B cell (primary cell): ENCODE measurements around the gene PRKCB. TPM values are rescaled to one million over a fixed set of nuclear protein-coding genes. Genes with fewer than 3 reads are reported as not detected.
A peak's percentile ranks its signal among the peaks of the same experiment; 100 is the strongest.

Source experiments
- ATAC-seq: fragments of 200-7000 bp; cut with Tn5 transposase; one replicate; pipeline ENCODE4 v1.10.0; 2021; ENCODE audit warnings: low read depth, mild to moderate bottlenecking, moderate number of reproducible peaks, moderate library complexity
- CTCF ChIA-PET: fragments of 350-600 bp; sonication (Branson Sonifier 250); formaldehyde crosslinking; loops from one replicate; lab custom pipeline; 2021; ENCODE audit warnings: antibody characterized with exemption, inconsistent platforms; lab: Charles Lee
- POLR2A ChIA-PET: fragments of 350-600 bp; sonication (Branson Sonifier 250); formaldehyde crosslinking; loops from one replicate; lab custom pipeline; 2021; ENCODE audit warnings: antibody characterized with exemption; lab: Charles Lee
- DNase-seq: peaks from one replicate; pipeline ENCODE4 v3.0.0; 2013
- H2AFZ ChIP-seq: 2 replicates; pipeline ENCODE4 v1.6.1; 2012; ENCODE audit warnings: mild to moderate bottlenecking, low read depth, low read length; ENCODE audit not compliant: insufficient read depth, poor library complexity, severe bottlenecking
- H3K27ac ChIP-seq, 2 donors: 1 replicate in 1 of 2; 2 replicates in 1 of 2; pipeline ENCODE4 v1.5.1; 2012 to 2013; ENCODE audit warnings: low read length in 2 of 2, mild to moderate bottlenecking in 2 of 2, moderate library complexity in 1 of 2
- H3K27me3 ChIP-seq, 4 experiments: fragments of 200-600 bp in 1 of 4; sonication (generic) in 1 of 4; replicated peaks in 1 of 4; 1 replicate in 2 of 4; 2 replicates in 2 of 4; pipeline versions ENCODE4 v1.6.1 to v1.7.0; 2013 to 2016; ENCODE audit warnings: low read length in 3 of 4, mild to moderate bottlenecking in 2 of 4, mixed read lengths in 1 of 4, moderate library complexity in 1 of 4; ENCODE audit not compliant: insufficient read depth in 4 of 4, control insufficient read depth in 3 of 4; ENCODE audit errors: control extremely low read depth in 1 of 4
- H3K36me3 ChIP-seq, 2 experiments: replicated peaks in 1 of 2; 1 replicate in 1 of 2; 2 replicates in 1 of 2; pipeline versions ENCODE4 v1.6.1 to v1.7.1; 2013; ENCODE audit warnings: low read length in 1 of 2; ENCODE audit not compliant: insufficient read depth in 2 of 2, control insufficient read depth in 1 of 2; ENCODE audit errors: control extremely low read depth in 1 of 2, extremely low read depth in 1 of 2
- H3K4me1 ChIP-seq, 2 donors: fragments of 200-600 bp in 1 of 2; sonication (generic) in 1 of 2; 1 replicate in 1 of 2; 2 replicates in 1 of 2; pipeline versions ENCODE4 v1.5.1 to v1.6.1; 2013 to 2017; ENCODE audit warnings: low read length in 2 of 2; ENCODE audit not compliant: control insufficient read depth in 2 of 2, insufficient read depth in 2 of 2
- H3K4me2 ChIP-seq: replicated peaks from 2 replicates; pipeline ENCODE3; 2012; ENCODE audit warnings: mild to moderate bottlenecking, low read depth, low read length; ENCODE audit not compliant: poor library complexity, severe bottlenecking
- H3K4me3 ChIP-seq, 5 experiments: fragments of 200-600 bp in 1 of 5; sonication (generic) in 1 of 5; 1 replicate in 3 of 5; 2 replicates in 2 of 5; pipeline versions ENCODE4 v1.5.1 to v1.7.0; 2011 to 2016; ENCODE audit warnings: low read length in 4 of 5, mild to moderate bottlenecking in 4 of 5, low read depth in 2 of 5, control low read depth in 1 of 5, moderate library complexity in 1 of 5; ENCODE audit not compliant: insufficient read depth in 1 of 5; ENCODE audit errors: control extremely low read depth in 1 of 5, extremely low read depth in 1 of 5
- H3K79me2 ChIP-seq: fragments of 200-600 bp; sonication (generic); one replicate; pipeline ENCODE4 v1.6.0; 2016; ENCODE audit warnings: low read length; ENCODE audit not compliant: control insufficient read depth, insufficient read depth
- H3K9ac ChIP-seq: fragments of 200-600 bp; sonication (generic); 2 replicates; pipeline ENCODE4 v1.6.1; 2017; ENCODE audit warnings: mild to moderate bottlenecking, low read length, moderate library complexity
- H3K9me3 ChIP-seq, 3 donors: one replicate each; pipeline versions ENCODE4 v1.6.1 to v1.7.1; 2013; ENCODE audit warnings: low read length in 2 of 3; ENCODE audit not compliant: control insufficient read depth in 2 of 3, insufficient read depth in 1 of 3; ENCODE audit errors: control extremely low read depth in 1 of 3
- H4K20me1 ChIP-seq: 2 replicates; pipeline ENCODE4 v1.6.0; 2012; ENCODE audit warnings: mild to moderate bottlenecking, low read length; ENCODE audit not compliant: insufficient read depth, control insufficient read depth, poor library complexity, severe bottlenecking
- H3K27ac Mint-ChIP-seq: one replicate; pipeline ENCODE4 v1.8.0; 2021; ENCODE audit warnings: mixed read lengths
- H3K27me3 Mint-ChIP-seq: one replicate; pipeline ENCODE4 v1.8.0; 2021; ENCODE audit warnings: mixed read lengths
- H3K4me1 Mint-ChIP-seq: one replicate; pipeline ENCODE4 v1.8.0; 2021; ENCODE audit warnings: mixed read lengths
- H3K4me3 Mint-ChIP-seq: one replicate; pipeline ENCODE4 v1.8.0; 2021; ENCODE audit warnings: mixed read lengths
- H3K9me3 Mint-ChIP-seq: one replicate; pipeline ENCODE4 v1.8.0; 2022; ENCODE audit warnings: mixed read lengths; ENCODE audit not compliant: insufficient read depth
- EZH2 ChIP-seq: IDR thresholded peaks from 2 replicates; pipeline ENCODE4 v1.6.1; 2012; ENCODE audit warnings: borderline replicate concordance, low read depth, mild to moderate bottlenecking, moderate library complexity, low read length; ENCODE audit not compliant: insufficient read depth, poor library complexity, severe bottlenecking
- WGBS: methylation state at CpG from one replicate; pipeline ENCODE4 v1.1.5; 2013; ENCODE audit warnings: missing lambda C conversion rate; ENCODE audit not compliant: insufficient coverage; 5-methylcytosine and 5-hydroxymethylcytosine counted together
- intact Hi-C: fragments of 100-400 bp; cut with micrococcal nuclease; formaldehyde crosslinking; loops from one replicate; pipeline ENCODE4 v1.10.0; 2022
- polyA plus RNA-seq: library from polyadenylated mRNA; depleted of rRNA; stranded (reverse); fragments of >200 nt; gene quantifications from 2 replicates; pipeline ENCODE4 v1.2.3, GENCODE V29; 2012
- total RNA-seq, 2 donors: library from RNA; stranded (reverse); fragments of 120-200 nt in 1 of 2; gene quantifications; 1 replicate in 1 of 2; 2 replicates in 1 of 2; pipeline versions ENCODE4 v1.2.3 to v1.2.4, GENCODE V29; 2013 to 2022
- TF ChIP-seq, protein P1 (sequence below): fragments of 200-600 bp; IDR thresholded peaks from one replicate; pipeline ENCODE4 v1.8.0; 2022; ENCODE audit warnings: antibody characterized with exemption, mild to moderate bottlenecking

PRKCB gene
- total and polyA plus RNA-seq, 2 donors (not counting 1 experiment from before 2014, with no cell fraction given), result 106 to 373 TPM

DNA sequence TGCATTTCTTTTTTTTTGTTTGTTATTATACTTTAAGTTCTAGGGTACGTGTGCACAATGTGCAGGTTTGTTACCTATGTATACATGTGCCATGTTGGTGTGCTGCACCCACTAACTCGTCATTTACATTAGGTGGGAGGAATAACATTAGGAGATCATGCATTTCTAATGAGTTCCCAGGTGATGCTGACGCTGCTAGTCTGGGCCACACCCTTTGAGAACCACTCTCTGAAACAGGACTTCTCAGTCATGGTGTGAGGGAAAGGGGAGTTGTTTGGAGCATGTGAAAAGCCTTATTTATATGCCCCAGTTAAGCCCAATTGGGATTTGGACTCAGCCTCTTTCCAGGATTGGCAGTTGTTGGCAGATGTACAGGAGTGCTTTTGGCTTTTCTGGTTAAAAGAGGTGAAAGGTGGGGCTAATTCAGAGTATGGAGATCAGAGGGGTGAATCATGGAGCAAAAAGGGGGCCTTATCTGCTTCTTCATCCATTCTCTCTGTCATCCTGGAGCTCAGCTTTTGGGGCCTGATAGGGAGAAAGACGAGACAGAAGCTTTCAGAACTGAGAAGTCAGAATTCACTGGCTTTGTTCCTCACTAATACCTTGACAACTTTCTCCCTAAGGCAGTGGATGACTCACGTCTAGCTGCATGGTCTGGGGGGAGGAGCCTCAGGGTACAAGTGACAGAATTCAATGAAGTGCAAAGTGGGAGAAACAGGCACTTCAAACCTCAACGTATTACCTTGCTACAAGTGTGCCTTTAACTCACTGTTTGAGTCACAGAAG lies 240.3 kb downstream of the PRKCB start:
- CTCF ChIA-PET, result interaction anchor here (1.4 kb wide), 1 partner anchor 273 kb away, joined by 4 read pairs; no protein-coding TSS in a partner anchor
- H3K27ac ChIP-seq, result peak overlapping the region in 1 of 2 donors; percentile 5
- intact Hi-C loops, result loop anchor here (10.0 kb wide), 1 partner anchor 49 kb away; no protein-coding TSS in a partner anchor
- H3K9me3 ChIP-seq, result no peaks in the 10 kb centered on the region
- POLR2A ChIA-PET, result no interaction called here
- H4K20me1 ChIP-seq, result peaks cover 51% of the 10 kb centered on the region
- ATAC-seq, result peak; percentile 54
- Mint-ChIP-seq H3K4me1 (peaks cover 67% of the 10 kb centered on the region), H3K27ac (peak overlapping the region; percentile 91), H3K4me3 (peak overlapping the region; percentile 76), H3K9me3 (no peaks in the 10 kb centered on the region), H3K27me3 (no peaks in the 10 kb centered on the region)
- 25% methylated on average over 2 of the region's 6 CpGs for WGBS
- no peak overlapping the region for H2AFZ ChIP-seq
- DNase-seq, result no peak
- peaks cover 78% of the 10 kb centered on the region for H3K79me2 ChIP-seq
- H3K9ac ChIP-seq, result no peak overlapping the region
- peaks cover 1 to 30% of the 10 kb centered on the region in 2 experiments for H3K36me3 ChIP-seq
- H3K27me3 ChIP-seq, result no peaks in the 10 kb centered on the region
- H3K4me3 ChIP-seq, result no peak overlapping the region
- TF ChIP-seq, protein P1, sequence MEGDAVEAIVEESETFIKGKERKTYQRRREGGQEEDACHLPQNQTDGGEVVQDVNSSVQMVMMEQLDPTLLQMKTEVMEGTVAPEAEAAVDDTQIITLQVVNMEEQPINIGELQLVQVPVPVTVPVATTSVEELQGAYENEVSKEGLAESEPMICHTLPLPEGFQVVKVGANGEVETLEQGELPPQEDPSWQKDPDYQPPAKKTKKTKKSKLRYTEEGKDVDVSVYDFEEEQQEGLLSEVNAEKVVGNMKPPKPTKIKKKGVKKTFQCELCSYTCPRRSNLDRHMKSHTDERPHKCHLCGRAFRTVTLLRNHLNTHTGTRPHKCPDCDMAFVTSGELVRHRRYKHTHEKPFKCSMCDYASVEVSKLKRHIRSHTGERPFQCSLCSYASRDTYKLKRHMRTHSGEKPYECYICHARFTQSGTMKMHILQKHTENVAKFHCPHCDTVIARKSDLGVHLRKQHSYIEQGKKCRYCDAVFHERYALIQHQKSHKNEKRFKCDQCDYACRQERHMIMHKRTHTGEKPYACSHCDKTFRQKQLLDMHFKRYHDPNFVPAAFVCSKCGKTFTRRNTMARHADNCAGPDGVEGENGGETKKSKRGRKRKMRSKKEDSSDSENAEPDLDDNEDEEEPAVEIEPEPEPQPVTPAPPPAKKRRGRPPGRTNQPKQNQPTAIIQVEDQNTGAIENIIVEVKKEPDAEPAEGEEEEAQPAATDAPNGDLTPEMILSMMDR, result no peak
- TF ChIP-seq EZH2, result no peak
- peaks cover 51 to 62% of the 10 kb centered on the region in 2 donors for H3K4me1 ChIP-seq
- H3K4me2 ChIP-seq, result peak overlapping the region; percentile 26

DNA sequence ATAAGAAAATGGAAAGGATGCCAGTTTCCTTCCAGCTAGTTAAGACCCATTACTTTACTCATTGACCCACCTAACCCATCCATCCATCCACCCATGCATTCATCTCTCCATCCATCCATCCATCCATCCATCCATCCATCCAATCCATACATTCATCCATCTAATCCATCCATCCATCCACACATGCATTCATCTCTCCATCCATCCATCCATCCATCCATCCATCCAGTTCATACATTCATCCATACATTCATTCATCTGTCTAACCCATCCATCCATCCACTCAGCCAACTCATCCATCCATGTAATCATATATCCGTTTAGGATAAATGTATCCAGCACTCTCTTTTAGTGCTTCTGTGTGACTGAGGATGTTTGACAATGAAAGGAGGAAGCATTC lies 241.5 kb downstream of the PRKCB start:
- no peaks in the 10 kb centered on the region for H3K27me3 ChIP-seq
- intact Hi-C loops, result loop anchor here (10.0 kb wide), 1 partner anchor 48 kb away; no protein-coding TSS in a partner anchor
- ChIA-PET CTCF (interaction anchor here (1.4 kb wide), 1 partner anchor 274 kb away, joined by 4 read pairs; no protein-coding TSS in a partner anchor), POLR2A (no interaction called here)
- H4K20me1 ChIP-seq, result peaks cover 51% of the 10 kb centered on the region
- H3K9ac ChIP-seq, result no peak overlapping the region
- WGBS, result no CpG with 5 or more reads among the region's 1 CpG
- peak overlapping the region; percentile 91 for H3K27ac Mint-ChIP-seq
- ATAC-seq, result no peak
- no peaks in the 10 kb centered on the region for H3K9me3 ChIP-seq
- no peak for DNase-seq
- H3K9me3 Mint-ChIP-seq, result no peaks in the 10 kb centered on the region
- no peak overlapping the region for H3K27ac ChIP-seq
- no peaks in the 10 kb centered on the region for H3K27me3 Mint-ChIP-seq
- no peak overlapping the region for H2AFZ ChIP-seq
- H3K4me2 ChIP-seq, result no peak overlapping the region
- H3K4me1 ChIP-seq, result peaks cover 39 to 50% of the 10 kb centered on the region in 2 donors
- H3K79me2 ChIP-seq, result peaks cover 80% of the 10 kb centered on the region
- peaks cover 1 to 30% of the 10 kb centered on the region in 2 experiments for H3K36me3 ChIP-seq
- peaks cover 61% of the 10 kb centered on the region for H3K4me1 Mint-ChIP-seq
- no peak overlapping the region for H3K4me3 Mint-ChIP-seq
- TF ChIP-seq, protein P1, result no peak
- no peak for TF ChIP-seq EZH2
- no peak overlapping the region for H3K4me3 ChIP-seq
